ENCODE measurements around the gene AKR7A2. TPM values are rescaled to one million over a fixed set of nuclear protein-coding genes. Genes with fewer than 3 reads are reported as not detected.

AKR7A2 gene
- total RNA-seq: 41.9 and 43.3 TPM in 2 replicates

GRCh38 chr1:19311931-19312781 is at the start of gene AKR7A2, which contains the start of gene SLC66A1:
Gene AKR7A2, minus strand, starts transcription at chr1:19312144. Its CDS starts 20 bp downstream, at chr1:19312124.
Gene SLC66A1, plus strand, starts transcription at chr1:19312326. Its CDS starts 5,352 bp downstream, at chr1:19317678.

GRCh38 chr1:19288324-19289241 is 23.4 kb downstream of the AKR7A2 start, which contains the start of gene AKR7A3:
Gene AKR7A3, minus strand, starts transcription at chr1:19288770. Its CDS starts 61 bp downstream, at chr1:19288709.

Other genes with a start within 250 kb of the AKR7A2 start
- gene UBR4, start 101.9 kb downstream of the AKR7A2 start, total RNA-seq: 67.0 and 158 TPM in 2 replicates
- gene EMC1, start 60.6 kb downstream of the AKR7A2 start, total RNA-seq: 34.5 and 76.8 TPM in 2 replicates
- 19.4 and 27.8 TPM in 2 replicates for gene MRTO4, start 60.3 kb downstream of the AKR7A2 start, total RNA-seq
- 0.06 and 0.16 TPM in 2 replicates for gene AKR7A3, start 23.4 kb downstream of the AKR7A2 start, total RNA-seq
- 12.8 and 20.1 TPM in 2 replicates for gene SLC66A1, start 182 bp upstream of the AKR7A2 start, total RNA-seq
- 85.5 and 130 TPM in 2 replicates for gene CAPZB, start 173.4 kb upstream of the AKR7A2 start, total RNA-seq